GM23338 (cell line): ENCODE measurements around the gene TXNRD3. TPM values are rescaled to one million over a fixed set of nuclear protein-coding genes. Genes with fewer than 3 reads are reported as not detected.

ENCODE experiments used
- ATAC-seq: fragments of 200-7000 bp; cut with Tn5 transposase; 3 replicates; pipeline ENCODE4 v1.9.1; 2020
- DNase-seq: peaks from one replicate; pipeline ENCODE4 v3.0.0-alpha.2; 2015; ENCODE audit warnings: low spot score
- H2AFZ ChIP-seq: fragments of 200-600 bp; sonication (generic); 2 replicates; pipeline ENCODE4 v1.8.0; 2016; ENCODE audit warnings: antibody characterized with exemption, mild to moderate bottlenecking, moderate library complexity
- H3F3A ChIP-seq: fragments of 200-600 bp; sonication (generic); replicated peaks from 2 replicates; pipeline ENCODE4 v1.8.0; 2017; ENCODE audit warnings: antibody characterized with exemption, mixed run types, low read depth
- H3K27ac ChIP-seq: fragments of 200-600 bp; sonication (generic); 2 replicates; pipeline ENCODE4 v1.6.1; 2016; ENCODE audit warnings: low read depth
- H3K27me3 ChIP-seq: fragments of 200-600 bp; sonication (generic); 2 replicates; pipeline ENCODE4 v1.8.0; 2016; ENCODE audit warnings: mild to moderate bottlenecking, mixed run types, moderate library complexity; ENCODE audit not compliant: insufficient read depth
- H3K36me3 ChIP-seq: fragments of 200-600 bp; sonication (generic); 2 replicates; pipeline ENCODE4 v1.8.0; 2016; ENCODE audit warnings: mild to moderate bottlenecking; ENCODE audit not compliant: insufficient read depth
- H3K4me1 ChIP-seq: fragments of 200-600 bp; sonication (generic); 2 replicates; pipeline ENCODE4 v1.8.0; 2016; ENCODE audit warnings: mild to moderate bottlenecking, moderate library complexity; ENCODE audit not compliant: insufficient read depth
- H3K4me2 ChIP-seq: fragments of 200-600 bp; sonication (generic); 2 replicates; pipeline ENCODE4 v1.7.1; 2017; ENCODE audit warnings: mixed run types
- H3K4me3 ChIP-seq: fragments of 200-600 bp; sonication (generic); 2 replicates; pipeline ENCODE4 v1.6.1; 2016; ENCODE audit warnings: mixed run types
- H3K79me2 ChIP-seq: fragments of 200-600 bp; sonication (generic); replicated peaks from 2 replicates; pipeline ENCODE4 v1.8.0; 2017; ENCODE audit warnings: mild to moderate bottlenecking; ENCODE audit not compliant: insufficient read depth
- H3K9me2 ChIP-seq: fragments of 200-600 bp; sonication (generic); 2 replicates; pipeline ENCODE4 v1.8.0; 2017; ENCODE audit not compliant: insufficient read depth
- H4K20me1 ChIP-seq: fragments of 200-600 bp; sonication (generic); replicated peaks from 2 replicates; pipeline ENCODE4 v1.8.0; 2017; ENCODE audit warnings: mild to moderate bottlenecking; ENCODE audit not compliant: insufficient read depth
- H3K27ac Mint-ChIP-seq: 2 replicates; pipeline ENCODE4 v1.8.0; 2020; ENCODE audit warnings: inconsistent platforms, mild to moderate bottlenecking, moderate library complexity, mixed read lengths
- H3K27me3 Mint-ChIP-seq: 3 replicates; pipeline ENCODE4 v1.8.0; 2022; ENCODE audit warnings: low read depth, mild to moderate bottlenecking, moderate library complexity, mixed read lengths, inconsistent platforms; ENCODE audit not compliant: insufficient read depth, poor library complexity
- H3K36me3 Mint-ChIP-seq: 3 replicates; pipeline ENCODE4 v1.8.0; 2021; ENCODE audit warnings: low read depth, mild to moderate bottlenecking, inconsistent platforms, moderate library complexity, mixed read lengths
- H3K4me1 Mint-ChIP-seq: 3 replicates; pipeline ENCODE4 v1.8.0; 2020; ENCODE audit warnings: mild to moderate bottlenecking, inconsistent platforms, mixed read lengths
- H3K4me3 Mint-ChIP-seq: 3 replicates; pipeline ENCODE4 v1.8.0; 2021; ENCODE audit warnings: moderate library complexity, mild to moderate bottlenecking, inconsistent platforms, mixed read lengths
- H3K9me3 Mint-ChIP-seq: 3 replicates; pipeline ENCODE4 v1.8.0; 2020; ENCODE audit warnings: moderate library complexity, mild to moderate bottlenecking, inconsistent platforms, mixed read lengths
- CREB1 ChIP-seq: fragments of 250-450 bp; sonication (Bioruptor Pico); IDR thresholded peaks from 2 replicates; pipeline ENCODE4 v1.5.0; 2020; ENCODE audit warnings: low read depth, mild to moderate bottlenecking, moderate library complexity
- CTCF ChIP-seq, 2 experiments: fragments of 200-600 bp in 1 of 2; sonication (generic) in 1 of 2; conservative IDR thresholded peaks; 2 replicates each; pipeline versions ENCODE4 v1.5.1 to v1.6.1; 2016 to 2017; ENCODE audit warnings: antibody characterized with exemption in 2 of 2, low read depth in 2 of 2, mild to moderate bottlenecking in 2 of 2, moderate library complexity in 1 of 2
- EZH2 ChIP-seq: fragments of 200-600 bp; sonication (generic); IDR thresholded peaks from one replicate; pipeline ENCODE4 v1.8.0; 2017; ENCODE audit warnings: antibody characterized with exemption, mild to moderate bottlenecking, low read depth; ENCODE audit not compliant: unreplicated experiment
- EZH2phosphoT487 ChIP-seq: fragments of 200-600 bp; sonication (generic); IDR thresholded peaks from one replicate; pipeline ENCODE4 v1.8.1; 2018; ENCODE audit warnings: antibody characterized with exemption; ENCODE audit not compliant: unreplicated experiment
- JUNB ChIP-seq: IDR thresholded peaks from one replicate; pipeline ENCODE4 v1.6.1; 2016; ENCODE audit warnings: antibody characterized with exemption; ENCODE audit not compliant: unreplicated experiment
- NANOG ChIP-seq: IDR thresholded peaks from 2 replicates; pipeline ENCODE4 v1.6.1; 2016; ENCODE audit warnings: antibody characterized with exemption, borderline replicate concordance
- POLR2AphosphoS5 ChIP-seq: IDR thresholded peaks from 2 replicates; pipeline ENCODE4 v1.6.1; 2016; ENCODE audit warnings: antibody characterized with exemption, low read depth
- REST ChIP-seq: IDR thresholded peaks from one replicate; pipeline ENCODE4 v1.6.1; 2018; ENCODE audit warnings: antibody characterized with exemption; ENCODE audit not compliant: unreplicated experiment
- STAT1 ChIP-seq: IDR thresholded peaks from one replicate; pipeline ENCODE4 v1.6.1; 2016; ENCODE audit warnings: antibody characterized with exemption; ENCODE audit not compliant: unreplicated experiment
- ZNF114 ChIP-seq: fragments of 250-450 bp; sonication (Bioruptor Pico); IDR thresholded peaks from 2 replicates; pipeline ENCODE4 v1.5.0; 2020; ENCODE audit warnings: mild to moderate bottlenecking, moderate library complexity
- ZNF462 ChIP-seq: fragments of 250-450 bp; sonication (Bioruptor Pico); IDR thresholded peaks from 2 replicates; pipeline ENCODE4 v1.5.0; 2020; ENCODE audit warnings: mild to moderate bottlenecking, moderate library complexity
- polyA plus RNA-seq: library from polyadenylated mRNA; unstranded; fragments of >200 nt; fragmentation: Nextera tagmentation; extraction: Ambion mirVana; gene quantifications from 2 replicates; pipeline ENCODE4 v1.2.1, GENCODE V29; 2016
- total RNA-seq: library from RNA; depleted of rRNA; stranded (reverse); fragments of >200 nt; shearing (Covaris generic); gene quantifications from 2 replicates; pipeline ENCODE4 v1.2.3, GENCODE V29; 2014
- TF ChIP-seq, protein P1 (sequence below): IDR thresholded peaks from 2 replicates; pipeline ENCODE4 v1.6.1; 2016; ENCODE audit warnings: antibody characterized with exemption

TXNRD3 gene
- total and polyA plus RNA-seq, 2 experiments from 2014 or later, result 3.0 to 4.1 TPM

GRCh38 chr3:126558336-126559071 lies 96.4 kb downstream of the TXNRD3 start, which contains the start of gene C3orf22:
Gene C3orf22 (minus strand): TSS chr3:126558932. CDS start chr3:126553390, 5,542 bp downstream.
- no peak for DNase-seq
- H3K27me3 Mint-ChIP-seq, result peaks cover 3% of the 10 kb centered on the region

More at GRCh38 chr3:126558336-126559071, 96.4 kb downstream of the TXNRD3 start, which contains the start of gene C3orf22:
- Mint-ChIP-seq H3K4me1 (peaks cover 4% of the 10 kb centered on the region), H3K36me3 (no peaks in the 10 kb centered on the region), H3K4me3 (no peak within 1 kb of the TSS), H3K27ac (no peak within 1 kb of the TSS), H3K9me3 (no peaks in the 10 kb centered on the region)
- Histone ChIP-seq H3K36me3 (no peaks in the 10 kb centered on the region), H3K4me2 (no peak within 1 kb of the TSS), H2AFZ (no peak within 1 kb of the TSS), H4K20me1 (no peaks in the 10 kb centered on the region), H3K4me3 (no peak within 1 kb of the TSS), H3F3A (no peaks in the 10 kb centered on the region), H3K9me2 (no peaks in the 10 kb centered on the region), H3K4me1 (no peaks in the 10 kb centered on the region), H3K27ac (no peak within 1 kb of the TSS), H3K27me3 (no peaks in the 10 kb centered on the region), H3K79me2 (no peaks in the 10 kb centered on the region)
- TF ChIP-seq NANOG (no peak), EZH2 (no peak), CREB1 (CRISPR knock-in tag) (no peak), REST (no peak), JUNB (no peak), POLR2AphosphoS5 (no peak), ZNF462 (no peak), STAT1 (no peak), ZNF114 (CRISPR knock-in tag) (no peak), CTCF (conservative IDR thresholded peaks at IDR 0.05; ENCODE audit: low read depth in 2 of 2) (no peak), EZH2phosphoT487 (no peak)
- TF ChIP-seq, protein P1, sequence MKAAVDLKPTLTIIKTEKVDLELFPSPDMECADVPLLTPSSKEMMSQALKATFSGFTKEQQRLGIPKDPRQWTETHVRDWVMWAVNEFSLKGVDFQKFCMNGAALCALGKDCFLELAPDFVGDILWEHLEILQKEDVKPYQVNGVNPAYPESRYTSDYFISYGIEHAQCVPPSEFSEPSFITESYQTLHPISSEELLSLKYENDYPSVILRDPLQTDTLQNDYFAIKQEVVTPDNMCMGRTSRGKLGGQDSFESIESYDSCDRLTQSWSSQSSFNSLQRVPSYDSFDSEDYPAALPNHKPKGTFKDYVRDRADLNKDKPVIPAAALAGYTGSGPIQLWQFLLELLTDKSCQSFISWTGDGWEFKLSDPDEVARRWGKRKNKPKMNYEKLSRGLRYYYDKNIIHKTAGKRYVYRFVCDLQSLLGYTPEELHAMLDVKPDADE, result no peak
- ATAC-seq, result peak; percentile 41
